Heart right ventricle (tissue), 16 donors: ENCODE data around the gene ARID2. TPM values are rescaled to one million over a fixed set of nuclear protein-coding genes. Genes with fewer than 3 reads are reported as not detected.

Experiments used
- ATAC-seq, 8 donors: fragments of 200-7000 bp; cut with Tn5 transposase; one replicate each; pipeline ENCODE4 v1.9.1; 2020; ENCODE audit warnings: mild to moderate bottlenecking in 8 of 8, moderate library complexity in 8 of 8, moderate number of reproducible peaks in 1 of 8
- DNase-seq, 2 donors: peaks; one replicate each; pipeline ENCODE4 v3.0.0-alpha.2; 2020
- H3K27ac ChIP-seq, 10 donors: fragments of 200-600 bp; sonication (generic) in 2 of 10; one replicate each; pipeline versions ENCODE4 v1.5.0 to v1.8.0; 2020 to 2022; ENCODE audit warnings: mild to moderate bottlenecking in 3 of 10
- H3K27me3 ChIP-seq, 7 donors: fragments of 200-600 bp; one replicate each; pipeline ENCODE4 v1.8.0; 2021 to 2022; ENCODE audit warnings: mild to moderate bottlenecking in 2 of 7
- H3K36me3 ChIP-seq, 9 donors: fragments of 200-600 bp; sonication (generic) in 1 of 9; one replicate each; pipeline versions ENCODE4 v1.5.0 to v1.8.0; 2020 to 2022; ENCODE audit warnings: mild to moderate bottlenecking in 2 of 9
- H3K4me1 ChIP-seq, 9 donors: fragments of 200-600 bp; sonication (generic) in 1 of 9; one replicate each; pipeline versions ENCODE4 v1.5.0 to v1.8.0; 2020 to 2022; ENCODE audit warnings: mild to moderate bottlenecking in 4 of 9
- H3K4me3 ChIP-seq, 10 donors: fragments of 200-600 bp; sonication (generic) in 2 of 10; one replicate each; pipeline versions ENCODE4 v1.5.0 to v1.8.0; 2020 to 2022; ENCODE audit warnings: mild to moderate bottlenecking in 7 of 10, moderate library complexity in 2 of 10
- H3K9me3 ChIP-seq, 11 donors: fragments of 200-600 bp in 10 of 11; sonication (generic) in 2 of 11; one replicate each; pipeline versions ENCODE4 v1.5.0 to v1.8.0; 2013 to 2022; ENCODE audit warnings: mild to moderate bottlenecking in 2 of 11, control low read depth in 1 of 11, moderate library complexity in 1 of 11
- WGBS, 2 donors: extraction: QIAGEN DNeasy Blood & Tissue Kit; methylation state at CpG; one replicate each; pipeline ENCODE4 v1.1.7; 2013; ENCODE audit warnings: inconsistent platforms in 1 of 2; 5-methylcytosine and 5-hydroxymethylcytosine counted together
- intact Hi-C, 10 donors: fragments of 100-400 bp; cut with DNase I; formaldehyde crosslinking; loops; one replicate each; pipeline versions ENCODE4 v1.11.1 to v1.14.2; 2022
- polyA plus RNA-seq, 2 donors: library from polyadenylated mRNA; stranded (reverse); fragments of 200-250 nt; gene quantifications; one replicate each; pipeline ENCODE4 v1.2.3, GENCODE V29; 2013
- total RNA-seq, 10 donors: library from RNA; stranded (reverse); fragmentation: NEBNext Ultra II Directional in 3 of 10; extraction: Animal tissue kit (Norgen Biotek cat#: 25700) in 3 of 10; gene quantifications; one replicate each; pipeline versions ENCODE4 v1.2.1 to v1.2.4, GENCODE V29; 2021 to 2023
- TF ChIP-seq, protein P1 (sequence below), 9 donors: fragments of 200-600 bp; sonication (generic) in 2 of 9; IDR thresholded peaks; one replicate each; pipeline versions ENCODE4 v1.5.0 to v1.8.0; 2021 to 2022; ENCODE audit warnings: antibody characterized with exemption in 9 of 9, mild to moderate bottlenecking in 5 of 9, moderate library complexity in 1 of 9
- donor health status: Arrhythmogenic right ventricular cardiomyopathy.
- donor health status: ischemic (EF 13 %, LVEDD 7.1; RV severe dilation, severe dysfunction).
- donor health status: healthy with polysubstance abuse.
- donor health status: DM: no; HTN: yes; CAD: no.
- donor health status: DM: no; HTN: no; CAD: no.
- donor health status: ischemic (EF 25% LVEDD 6.9; RV normal size, moderate dysfunction).
- donor health status: ischemic (EF 25% LVEDD 5.7; RV mildly dilated, moderate dysfunction).
- donor health status: healthy.
- donor health status: DM: yes; HTN: yes; CAD: no.
- donor health status: Ischemic cardiomyopathy.
- donor health status: ischemic (EF 35%, LVEDD 5.7; RV mildly dilated, moderate dysfunction).
- donor health status: nonischemic (EF 11% LVEDD 7.7; RV severe dilation, severe dysfunction).
- donor health status: DM: yes; HTN: yes; CAD: no.
- donor health status: PGD.
- donor health status: ischemic (EF 29% LVEDD 5.4; RV normal size, mild dysfunction).
- donor health status: nonischemic (EF 23%, LVEDD 6.1; RV moderate dilation, normal function).

ARID2 gene
- total and polyA plus RNA-seq, 12 donors: 3.0 to 28.8 (median 18.6) TPM

DNA sequence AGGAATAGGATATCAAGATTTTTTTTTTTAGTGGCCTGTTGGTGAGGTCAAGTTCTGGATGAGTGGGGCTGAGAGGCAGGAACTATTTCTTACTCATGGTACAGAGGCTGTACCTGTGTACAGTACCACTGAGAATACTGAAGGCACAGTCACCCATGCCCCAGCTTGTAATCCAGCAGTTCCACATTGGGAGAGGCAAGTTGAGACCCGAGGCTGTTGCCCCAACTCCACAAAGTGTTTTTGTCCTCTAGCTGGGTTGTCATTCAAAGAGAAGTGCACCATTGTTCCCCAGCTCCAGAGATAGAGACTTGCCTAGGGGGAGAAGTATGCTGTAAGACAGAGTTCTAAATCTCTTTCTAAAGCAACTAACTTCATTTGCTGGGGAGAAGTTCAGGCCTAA is 38.7 kb downstream of the ARID2 start:
- WGBS, 2 donors: 79 to 96% methylated on average over 1 of the region's 1 CpG
- Histone ChIP-seq H3K27me3 (no peaks in the 10 kb centered on the region), H3K9me3 (peaks cover 0 to 16% (median 7%) of the 10 kb centered on the region in 11 donors), H3K36me3 (peaks cover 0 to 4% (median 0%) of the 10 kb centered on the region in 9 donors), H3K27ac (no peak overlapping the region), H3K4me1 (peaks cover 0 to 42% (median 7%) of the 10 kb centered on the region in 9 donors), H3K4me3 (no peak overlapping the region)
- TF ChIP-seq, protein P1, sequence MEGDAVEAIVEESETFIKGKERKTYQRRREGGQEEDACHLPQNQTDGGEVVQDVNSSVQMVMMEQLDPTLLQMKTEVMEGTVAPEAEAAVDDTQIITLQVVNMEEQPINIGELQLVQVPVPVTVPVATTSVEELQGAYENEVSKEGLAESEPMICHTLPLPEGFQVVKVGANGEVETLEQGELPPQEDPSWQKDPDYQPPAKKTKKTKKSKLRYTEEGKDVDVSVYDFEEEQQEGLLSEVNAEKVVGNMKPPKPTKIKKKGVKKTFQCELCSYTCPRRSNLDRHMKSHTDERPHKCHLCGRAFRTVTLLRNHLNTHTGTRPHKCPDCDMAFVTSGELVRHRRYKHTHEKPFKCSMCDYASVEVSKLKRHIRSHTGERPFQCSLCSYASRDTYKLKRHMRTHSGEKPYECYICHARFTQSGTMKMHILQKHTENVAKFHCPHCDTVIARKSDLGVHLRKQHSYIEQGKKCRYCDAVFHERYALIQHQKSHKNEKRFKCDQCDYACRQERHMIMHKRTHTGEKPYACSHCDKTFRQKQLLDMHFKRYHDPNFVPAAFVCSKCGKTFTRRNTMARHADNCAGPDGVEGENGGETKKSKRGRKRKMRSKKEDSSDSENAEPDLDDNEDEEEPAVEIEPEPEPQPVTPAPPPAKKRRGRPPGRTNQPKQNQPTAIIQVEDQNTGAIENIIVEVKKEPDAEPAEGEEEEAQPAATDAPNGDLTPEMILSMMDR (IDR thresholded peaks at IDR 0.05): no peak
- ATAC-seq (no peak), DNase-seq (no peak)
- intact Hi-C loops: loop anchor here in 1 of 10 donors (10.0 kb wide), 1 partner anchor 227 kb away; the partner anchor contains the start of gene SCAF11

DNA sequence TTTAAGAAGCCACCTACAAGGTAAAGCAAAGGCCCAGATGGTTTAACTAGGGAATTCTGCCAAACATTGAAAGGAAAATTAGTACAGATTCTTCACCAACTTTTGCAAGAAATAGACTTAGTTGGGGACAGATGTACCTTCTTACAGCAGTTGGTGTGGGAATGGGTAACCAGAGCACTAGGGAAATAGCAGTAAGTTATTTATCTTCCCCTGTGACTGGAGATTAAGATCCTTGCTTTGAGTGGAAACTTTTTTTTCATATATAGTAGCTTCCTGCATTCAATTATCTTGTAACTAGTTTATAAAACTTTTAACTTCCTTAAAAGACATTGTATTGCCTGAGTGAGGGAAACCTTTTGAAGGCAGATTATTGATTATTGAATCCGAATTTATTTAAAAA is 44.2 kb downstream of the ARID2 start:
- no peak overlapping the region for H3K4me3 ChIP-seq
- H3K27ac ChIP-seq: no peak overlapping the region
- peaks cover 0 to 48% (median 28%) of the 10 kb centered on the region in 9 donors for H3K4me1 ChIP-seq
- intact Hi-C loops: no loop called here
- no peak for ATAC-seq
- no peak for DNase-seq
- H3K27me3 ChIP-seq: no peaks in the 10 kb centered on the region
- H3K36me3 ChIP-seq: peaks cover 0 to 4% (median 0%) of the 10 kb centered on the region in 9 donors
- TF ChIP-seq, protein P1 (IDR thresholded peaks at IDR 0.05): no peak
- WGBS, 2 donors: 95 to 98% methylated on average over 1 of the region's 1 CpG
- H3K9me3 ChIP-seq: peaks cover 0 to 16% (median 7%) of the 10 kb centered on the region in 11 donors

DNA sequence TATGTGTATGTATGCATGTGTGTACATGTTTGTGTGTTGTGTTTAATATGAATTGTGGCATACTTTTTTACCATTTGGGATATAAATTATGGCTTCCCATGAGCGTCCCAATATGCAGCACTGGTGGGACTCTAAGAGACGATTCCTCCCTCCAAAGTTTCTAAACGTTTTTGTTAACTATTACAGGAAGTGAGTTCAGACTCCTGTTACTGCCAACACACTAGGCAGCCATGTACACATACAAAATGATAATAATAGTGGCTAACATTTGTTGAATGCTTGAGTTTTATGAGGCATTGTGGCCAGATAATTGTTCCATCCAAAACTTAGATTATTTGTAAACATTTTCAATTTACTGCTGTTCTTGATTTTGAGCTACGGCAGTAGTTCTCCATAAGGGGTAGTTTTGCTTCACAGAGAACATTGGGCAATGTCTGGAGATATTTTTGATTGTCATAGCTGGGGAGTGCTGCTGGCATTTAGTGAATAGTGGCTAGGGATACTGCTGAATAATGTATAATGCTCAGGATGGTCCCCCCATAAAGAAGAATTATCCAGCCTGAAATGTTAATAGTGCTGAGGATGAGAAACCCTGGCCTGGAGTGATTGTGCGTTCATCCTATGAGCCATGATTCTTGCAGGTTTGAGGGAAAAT is 45.1 kb downstream of the ARID2 start:
- peaks cover 0 to 48% (median 28%) of the 10 kb centered on the region in 9 donors for H3K4me1 ChIP-seq
- TF ChIP-seq, protein P1 (IDR thresholded peaks at IDR 0.05): no peak

DNA sequence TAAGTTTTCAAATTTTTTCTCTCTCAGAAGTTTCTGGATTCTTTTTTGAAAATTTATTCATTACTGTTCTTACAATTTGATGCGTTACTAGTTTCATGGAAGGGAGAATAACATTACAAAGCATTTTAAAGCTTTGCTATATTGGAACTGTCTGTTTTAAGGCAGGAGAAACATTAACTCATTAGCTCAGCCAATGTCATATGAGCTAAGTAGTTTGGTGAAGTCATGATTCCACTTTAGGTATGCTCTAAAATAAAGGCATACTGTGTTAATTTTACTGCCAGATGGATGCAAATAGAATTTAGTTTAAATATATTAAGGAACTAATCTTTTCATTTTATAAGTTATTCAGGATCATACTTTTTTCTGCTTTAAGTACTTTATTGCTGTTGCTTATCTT is 46.0 kb downstream of the ARID2 start:
- DNase-seq (no peak), ATAC-seq (peak in 3 of 8 donors; percentile 60 to 72 (median 64))
- 93 to 96% methylated on average over 1 of the region's 1 CpG for WGBS, 2 donors
- H3K27me3 ChIP-seq: no peaks in the 10 kb centered on the region
- H3K4me3 ChIP-seq: no peak overlapping the region
- intact Hi-C loops: no loop called here
- peaks cover 0 to 51% (median 28%) of the 10 kb centered on the region in 9 donors for H3K4me1 ChIP-seq
- peaks cover 0 to under 1% (median 0%) of the 10 kb centered on the region in 11 donors for H3K9me3 ChIP-seq
- TF ChIP-seq, protein P1 (IDR thresholded peaks at IDR 0.05): no peak
- H3K27ac ChIP-seq: peak overlapping the region in 3 of 10 donors; percentile 34 to 45 (median 37)
- no peaks in the 10 kb centered on the region for H3K36me3 ChIP-seq

More for the DNA sequence above, 45.1 kb downstream of the ARID2 start:
- H3K4me3 ChIP-seq: no peak overlapping the region
- peaks cover 0 to 4% (median 0%) of the 10 kb centered on the region in 9 donors for H3K36me3 ChIP-seq
- intact Hi-C loops: no loop called here
- peaks cover 0 to 9% (median 3%) of the 10 kb centered on the region in 11 donors for H3K9me3 ChIP-seq
- ATAC-seq (peak in 3 of 8 donors; percentile 33 to 50 (median 38)), DNase-seq (no peak)
- peak overlapping the region in 3 of 10 donors; percentile 34 to 45 (median 37) for H3K27ac ChIP-seq
- 57 to 61% methylated on average over 5 of the region's 5 CpGs for WGBS, 2 donors
- no peaks in the 10 kb centered on the region for H3K27me3 ChIP-seq
